ENCODE results near the gene CCN6. TPM values are rescaled to one million over a fixed set of nuclear protein-coding genes. Genes with fewer than 3 reads are reported as not detected.
A peak's percentile ranks its signal among the peaks of the same experiment; 100 is the strongest.

The CCN6 gene
- total RNA-seq, 2 experiments from 2014 or later, result not detected

DNA sequence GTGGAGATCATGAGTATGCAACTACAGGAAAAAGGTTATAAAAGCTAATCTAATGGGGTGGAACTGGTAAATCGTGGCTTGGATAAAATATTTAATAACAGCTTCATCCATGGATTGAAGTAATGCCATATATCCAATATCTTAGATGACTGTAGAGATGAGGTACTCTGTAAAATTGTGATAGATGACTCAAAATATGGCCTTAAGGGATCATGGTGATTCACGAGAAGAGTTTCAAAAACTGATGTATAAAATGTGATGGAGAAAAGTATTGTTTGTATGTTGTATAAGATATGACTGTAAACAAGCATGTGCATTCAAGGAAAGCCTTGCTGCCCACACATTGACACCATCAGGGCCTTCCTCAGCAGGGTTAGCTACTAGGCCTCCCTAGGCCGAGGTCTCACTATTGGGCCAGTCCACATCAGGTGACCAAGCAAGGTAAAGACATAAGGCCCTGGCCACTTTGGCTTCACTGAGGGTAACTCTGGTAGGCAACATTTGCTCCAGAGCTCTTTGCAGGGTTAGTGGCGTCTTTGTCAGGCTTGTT, 17.7 kb upstream of the CCN6 start:
- ChIA-PET POLR2A (interaction anchor here (1.3 to 2.7 kb wide), 3 partner anchors 15 to 163 kb away, joined by 4 to 9 read pairs (median 5); partner anchors contain the start of gene FYN), CTCF (interaction anchor here (0.6 to 0.9 kb wide), 2 partner anchors 232 to 744 kb away, joined by 3 to 4 read pairs; no protein-coding TSS in a partner anchor)
- ATAC-seq (ENCODE audit: poor library complexity) (no peak), DNase-seq (no peak)
- Mint-ChIP-seq H3K4me3 (no peak overlapping the region), H3K9me3 (no peaks in the 10 kb centered on the region), H3K4me1 (ENCODE audit: low read depth) (peaks cover 66% of the 10 kb centered on the region), H3K27me3 (no peaks in the 10 kb centered on the region), H3K36me3 (ENCODE audit: low read depth) (no peaks in the 10 kb centered on the region), H3K27ac (peak overlapping the region; percentile 61)
- H3K27me3 ChIP-seq (ENCODE audit: control insufficient read depth in 1 of 2, insufficient read depth in 2 of 2, low read length in 2 of 2), result no peaks in the 10 kb centered on the region
- peaks cover 29% of the 10 kb centered on the region for H3K4me1 ChIP-seq (ENCODE audit: insufficient read depth, low read length)
- H3K36me3 ChIP-seq (ENCODE audit: insufficient read depth, low read length), result no peaks in the 10 kb centered on the region
- intact Hi-C loops (cut with DNase I, micrococcal nuclease), result no loop called here
- TF ChIP-seq, protein P1, sequence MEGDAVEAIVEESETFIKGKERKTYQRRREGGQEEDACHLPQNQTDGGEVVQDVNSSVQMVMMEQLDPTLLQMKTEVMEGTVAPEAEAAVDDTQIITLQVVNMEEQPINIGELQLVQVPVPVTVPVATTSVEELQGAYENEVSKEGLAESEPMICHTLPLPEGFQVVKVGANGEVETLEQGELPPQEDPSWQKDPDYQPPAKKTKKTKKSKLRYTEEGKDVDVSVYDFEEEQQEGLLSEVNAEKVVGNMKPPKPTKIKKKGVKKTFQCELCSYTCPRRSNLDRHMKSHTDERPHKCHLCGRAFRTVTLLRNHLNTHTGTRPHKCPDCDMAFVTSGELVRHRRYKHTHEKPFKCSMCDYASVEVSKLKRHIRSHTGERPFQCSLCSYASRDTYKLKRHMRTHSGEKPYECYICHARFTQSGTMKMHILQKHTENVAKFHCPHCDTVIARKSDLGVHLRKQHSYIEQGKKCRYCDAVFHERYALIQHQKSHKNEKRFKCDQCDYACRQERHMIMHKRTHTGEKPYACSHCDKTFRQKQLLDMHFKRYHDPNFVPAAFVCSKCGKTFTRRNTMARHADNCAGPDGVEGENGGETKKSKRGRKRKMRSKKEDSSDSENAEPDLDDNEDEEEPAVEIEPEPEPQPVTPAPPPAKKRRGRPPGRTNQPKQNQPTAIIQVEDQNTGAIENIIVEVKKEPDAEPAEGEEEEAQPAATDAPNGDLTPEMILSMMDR (IDR thresholded peaks at IDR 0.05), result no peak
- H3K4me3 ChIP-seq (ENCODE audit: low read length), result no peak overlapping the region
- no peaks in the 10 kb centered on the region for H3K9me3 ChIP-seq (ENCODE audit: control insufficient read depth in 1 of 2, insufficient read depth in 1 of 2, low read length in 2 of 2)
- no peak overlapping the region for H3K27ac ChIP-seq (ENCODE audit: low read depth in 1 of 2, low read length in 2 of 2)

DNA sequence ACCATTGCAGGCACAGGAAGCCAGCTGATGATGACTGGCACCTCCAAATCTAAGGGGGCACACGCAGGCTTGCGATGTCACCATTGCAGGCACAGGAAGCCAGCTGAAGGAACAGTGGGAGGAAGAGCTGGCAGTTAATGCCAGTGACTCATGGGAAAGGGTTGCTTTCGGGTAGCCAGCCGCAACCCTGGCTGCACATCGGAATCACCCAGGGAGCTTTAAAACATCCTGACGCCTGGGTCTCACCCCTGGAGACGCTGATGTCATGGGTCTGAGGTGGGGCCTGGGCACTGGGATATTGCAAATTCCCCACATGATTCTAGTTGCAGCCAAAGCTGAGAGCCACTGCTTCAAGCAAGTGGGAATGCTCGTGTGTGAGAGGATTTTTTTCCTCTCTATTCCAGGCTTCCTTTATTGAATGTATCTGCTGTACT, 16.1 kb upstream of the CCN6 start:
- no peak overlapping the region for H3K27ac Mint-ChIP-seq
- DNase-seq, result peak in 3 of 14 experiments; percentile 38 to 53 (median 42)
- H3K4me1 Mint-ChIP-seq (ENCODE audit: low read depth), result peaks cover 71% of the 10 kb centered on the region
- no peaks in the 10 kb centered on the region for H3K27me3 ChIP-seq (ENCODE audit: control insufficient read depth in 1 of 2, insufficient read depth in 2 of 2, low read length in 2 of 2)
- ATAC-seq (ENCODE audit: poor library complexity), result peak; percentile 34
- no peaks in the 10 kb centered on the region for H3K27me3 Mint-ChIP-seq
- H3K9me3 Mint-ChIP-seq, result no peaks in the 10 kb centered on the region
- peak overlapping the region; percentile 40 for H3K4me3 Mint-ChIP-seq
- H3K36me3 Mint-ChIP-seq (ENCODE audit: low read depth), result no peaks in the 10 kb centered on the region
- H3K27ac ChIP-seq (ENCODE audit: low read depth in 1 of 2, low read length in 2 of 2), result no peak overlapping the region
- H3K9me3 ChIP-seq (ENCODE audit: control insufficient read depth in 1 of 2, insufficient read depth in 1 of 2, low read length in 2 of 2), result no peaks in the 10 kb centered on the region
- no peak overlapping the region for H3K4me3 ChIP-seq (ENCODE audit: low read length)
- POLR2A ChIA-PET, result interaction anchor here (0.6 to 6.7 kb wide), 4 partner anchors 9 to 327 kb away, joined by 3 to 62 read pairs (median 6); partner anchors contain the start of gene FYN
- CTCF ChIA-PET, result interaction anchor here (0.6 to 1.4 kb wide), 2 partner anchors 16 to 266 kb away, joined by 4 read pairs; no protein-coding TSS in a partner anchor
- intact Hi-C loops (cut with DNase I, micrococcal nuclease), result no loop called here
- H3K4me1 ChIP-seq (ENCODE audit: insufficient read depth, low read length), result peaks cover 28% of the 10 kb centered on the region
- no peaks in the 10 kb centered on the region for H3K36me3 ChIP-seq (ENCODE audit: insufficient read depth, low read length)
- TF ChIP-seq, protein P1 (IDR thresholded peaks at IDR 0.05), result no peak

DNA sequence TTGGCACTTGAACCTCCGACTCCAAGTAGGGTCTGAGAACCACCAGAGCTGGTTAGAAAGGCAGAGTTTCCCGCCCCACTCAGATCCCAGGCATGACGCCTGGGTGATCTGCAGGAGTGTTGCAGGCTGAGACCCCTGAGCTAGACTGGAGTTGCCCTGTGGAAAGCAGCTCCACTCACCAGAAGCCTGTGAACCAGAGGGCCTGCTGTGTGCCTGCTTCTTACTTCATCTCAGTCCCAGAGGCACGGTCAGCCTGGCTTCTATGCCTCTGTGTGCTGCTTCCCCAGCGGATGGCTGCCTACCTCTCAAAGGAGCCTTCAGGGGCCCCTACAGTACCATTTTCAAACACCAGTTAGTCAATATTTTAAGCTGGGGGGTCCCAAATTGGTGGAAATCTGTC, 15.6 kb upstream of the CCN6 start:
- CTCF ChIA-PET, result interaction anchor here (1.4 kb wide), 1 partner anchor 17 kb away, joined by 4 read pairs; no protein-coding TSS in a partner anchor
- Mint-ChIP-seq H3K27me3 (no peaks in the 10 kb centered on the region), H3K36me3 (ENCODE audit: low read depth) (peaks cover 4% of the 10 kb centered on the region), H3K4me1 (ENCODE audit: low read depth) (peaks cover 75% of the 10 kb centered on the region), H3K9me3 (no peaks in the 10 kb centered on the region), H3K4me3 (no peak overlapping the region), H3K27ac (no peak overlapping the region)
- H3K27me3 ChIP-seq (ENCODE audit: control insufficient read depth in 1 of 2, insufficient read depth in 2 of 2, low read length in 2 of 2), result no peaks in the 10 kb centered on the region
- peaks cover 28% of the 10 kb centered on the region for H3K4me1 ChIP-seq (ENCODE audit: insufficient read depth, low read length)
- no peak overlapping the region for H3K27ac ChIP-seq (ENCODE audit: low read depth in 1 of 2, low read length in 2 of 2)
- intact Hi-C loops (cut with DNase I, micrococcal nuclease), result no loop called here
- H3K4me3 ChIP-seq (ENCODE audit: low read length), result no peak overlapping the region
- POLR2A ChIA-PET, result interaction anchor here (0.6 to 6.7 kb wide), 4 partner anchors 10 to 328 kb away, joined by 3 to 62 read pairs (median 8); partner anchors contain the start of gene FYN
- no peaks in the 10 kb centered on the region for H3K36me3 ChIP-seq (ENCODE audit: insufficient read depth, low read length)
- ATAC-seq (ENCODE audit: poor library complexity) (no peak), DNase-seq (no peak)
- TF ChIP-seq, protein P1 (IDR thresholded peaks at IDR 0.05), result no peak
- no peaks in the 10 kb centered on the region for H3K9me3 ChIP-seq (ENCODE audit: control insufficient read depth in 1 of 2, insufficient read depth in 1 of 2, low read length in 2 of 2)
